Fibroblast of lung (primary cell): Measurements from ENCODE around the gene TRIM49. TPM values are rescaled to one million over a fixed set of nuclear protein-coding genes. Genes with fewer than 3 reads are reported as not detected.
"Not testable (repeated sequence)": the region's sequence is repeated elsewhere in the genome, so short reads cannot be mapped to it uniquely, and the experiment has no call there.

Experiments used
- DNase-seq, 2 donors: peaks; one replicate each; pipeline versions ENCODE4 v3.0.0 to v3.0.0-alpha.2; 2010; ENCODE audit warnings: low read depth in 2 of 2
- H2AFZ ChIP-seq: 2 replicates; pipeline ENCODE4 v1.5.1; 2012; ENCODE audit warnings: low read length, control low read depth, inconsistent platforms
- H3K27ac ChIP-seq: 2 replicates; pipeline ENCODE4 v1.5.1; 2011; ENCODE audit warnings: low read length, control low read depth; ENCODE audit not compliant: insufficient read depth
- H3K27me3 ChIP-seq: 2 replicates; pipeline ENCODE4 v1.5.1; 2011; ENCODE audit warnings: mild to moderate bottlenecking, low read length; ENCODE audit not compliant: control insufficient read depth, insufficient read depth
- H3K36me3 ChIP-seq: 2 replicates; pipeline ENCODE4 v1.5.1; 2011; ENCODE audit warnings: low read length; ENCODE audit not compliant: control insufficient read depth, insufficient read depth
- H3K4me1 ChIP-seq: 2 replicates; pipeline ENCODE4 v1.5.1; 2011; ENCODE audit warnings: low read length; ENCODE audit not compliant: control insufficient read depth, insufficient read depth; ENCODE audit errors: extremely low read depth
- H3K4me2 ChIP-seq: 2 replicates; pipeline ENCODE4 v1.5.1; 2011; ENCODE audit warnings: low read length, control low read depth; ENCODE audit not compliant: insufficient read depth; ENCODE audit errors: extremely low read depth
- H3K4me3 ChIP-seq, 4 experiments: fragments of 200-600 bp in 1 of 4; sonication (generic) in 1 of 4; replicated peaks in 1 of 4; 2 replicates each; pipeline ENCODE4 v1.5.1; 2011 to 2016; ENCODE audit warnings: low read length in 4 of 4, low read depth in 3 of 4, mild to moderate bottlenecking in 3 of 4, control low read depth in 2 of 4, inconsistent platforms in 1 of 4, mixed read lengths in 1 of 4; ENCODE audit not compliant: insufficient read depth in 1 of 4; ENCODE audit errors: control extremely low read depth in 1 of 4
- H3K79me2 ChIP-seq: 2 replicates; pipeline ENCODE4 v1.5.1; 2012; ENCODE audit warnings: mild to moderate bottlenecking, low read length, inconsistent platforms; ENCODE audit not compliant: control insufficient read depth, insufficient read depth
- H3K9ac ChIP-seq: 2 replicates; pipeline ENCODE4 v1.5.1; 2011; ENCODE audit warnings: mild to moderate bottlenecking, low read length, control low read depth; ENCODE audit not compliant: insufficient read depth
- H3K9me3 ChIP-seq: 2 replicates; pipeline ENCODE4 v1.5.1; 2012; ENCODE audit warnings: low read depth, low read length; ENCODE audit not compliant: control insufficient read depth, insufficient read depth
- H4K20me1 ChIP-seq: 2 replicates; pipeline ENCODE4 v1.5.1; 2011; ENCODE audit warnings: low read length; ENCODE audit not compliant: control insufficient read depth, insufficient read depth; ENCODE audit errors: extremely low read depth
- polyA minus RNA-seq: library from RNA; depleted of rRNA, polyadenylated mRNA; stranded (reverse); fragments of >200 nt; gene quantifications from 2 replicates; pipeline ENCODE4 v1.2.3, GENCODE V29; 2011; ENCODE audit warnings: low replicate concordance
- polyA plus RNA-seq, 2 donors: library from polyadenylated mRNA; depleted of rRNA in 1 of 2; stranded (reverse) in 1 of 2; unstranded in 1 of 2; fragments of >200 nt; gene quantifications; 2 replicates each; pipeline ENCODE4 v1.2.1, GENCODE V29; 2011 to 2012; ENCODE audit warnings: missing spikeins in 1 of 2
- total RNA-seq: library from RNA; depleted of rRNA; stranded (reverse); fragments of >200 nt; gene quantifications from 2 replicates; pipeline ENCODE4 v1.2.1, GENCODE V29; 2014

Gene TRIM49
- total RNA-seq = not detected in 2 replicates
- not detected in 2 replicates for polyA plus RNA-seq
- polyA plus RNA-seq (2012) = not detected in 2 replicates
- not detected in 2 replicates for polyA minus RNA-seq

GRCh38 chr11:89808475-89808874, at the start of gene TRIM49:
Gene TRIM49 (minus strand): TSS chr11:89808575. CDS start chr11:89804469, 4,106 bp downstream.
- not testable (repeated sequence) for H3K36me3 ChIP-seq, H4K20me1 ChIP-seq, DNase-seq, H3K4me3 ChIP-seq, H3K9ac ChIP-seq, H3K4me1 ChIP-seq, H3K27me3 ChIP-seq, H3K27ac ChIP-seq, H2AFZ ChIP-seq, H3K79me2 ChIP-seq, H3K9me3 ChIP-seq, H3K4me2 ChIP-seq

- H3K4me3 ChIP-seq, H3K4me2 ChIP-seq, H2AFZ ChIP-seq: not testable (repeated sequence)
Measured at GRCh38 chr11:89826694-89827093, 18.3 kb upstream of the TRIM49 start.

GRCh38 chr11:89820008-89820407, 11.6 kb upstream of the TRIM49 start:
- not testable (repeated sequence) for H3K36me3 ChIP-seq, H3K79me2 ChIP-seq, DNase-seq, H3K27ac ChIP-seq, H3K9ac ChIP-seq, H4K20me1 ChIP-seq, H3K4me1 ChIP-seq, H3K4me3 ChIP-seq, H3K4me2 ChIP-seq, H3K9me3 ChIP-seq, H2AFZ ChIP-seq, H3K27me3 ChIP-seq

More at GRCh38 chr11:89826694-89827093, 18.3 kb upstream of the TRIM49 start:
- H4K20me1 ChIP-seq, H3K27ac ChIP-seq, H3K79me2 ChIP-seq, H3K27me3 ChIP-seq, H3K9me3 ChIP-seq, DNase-seq, H3K36me3 ChIP-seq, H3K4me1 ChIP-seq, H3K9ac ChIP-seq: not testable (repeated sequence)

- not testable (repeated sequence) for H4K20me1 ChIP-seq, H3K79me2 ChIP-seq, H3K27me3 ChIP-seq, H3K4me3 ChIP-seq, H2AFZ ChIP-seq, H3K9ac ChIP-seq, H3K27ac ChIP-seq, H3K9me3 ChIP-seq, DNase-seq, H3K36me3 ChIP-seq, H3K4me1 ChIP-seq, H3K4me2 ChIP-seq
Measured at GRCh38 chr11:89813535-89813934, 5.2 kb upstream of the TRIM49 start.

- H3K4me2 ChIP-seq, H3K9me3 ChIP-seq, H4K20me1 ChIP-seq, H3K27ac ChIP-seq, H3K4me1 ChIP-seq, H3K4me3 ChIP-seq, DNase-seq, H3K27me3 ChIP-seq, H3K79me2 ChIP-seq, H2AFZ ChIP-seq, H3K9ac ChIP-seq, H3K36me3 ChIP-seq: not testable (repeated sequence)
Measured at GRCh38 chr11:89787506-89788063, 20.8 kb downstream of the TRIM49 start.

- not testable (repeated sequence) for H3K79me2 ChIP-seq, H4K20me1 ChIP-seq, H3K9ac ChIP-seq, DNase-seq, H3K4me3 ChIP-seq, H2AFZ ChIP-seq, H3K4me1 ChIP-seq, H3K9me3 ChIP-seq, H3K4me2 ChIP-seq, H3K27me3 ChIP-seq, H3K27ac ChIP-seq, H3K36me3 ChIP-seq
Measured at GRCh38 chr11:89785726-89786125, 22.6 kb downstream of the TRIM49 start.

GRCh38 chr11:89750822-89751221, 57.6 kb downstream of the TRIM49 start:
- H3K4me2 ChIP-seq, H3K9me3 ChIP-seq, H3K4me1 ChIP-seq, H3K27ac ChIP-seq, H2AFZ ChIP-seq, H3K4me3 ChIP-seq, H3K9ac ChIP-seq, DNase-seq, H3K36me3 ChIP-seq, H3K27me3 ChIP-seq, H3K79me2 ChIP-seq, H4K20me1 ChIP-seq: not testable (repeated sequence)
